Dedifferentiated amniotic fluid mesenchymal stem cell (primary cell): ENCODE results near the gene PAQR8.

Experiments used
- DNase-seq: peaks from one replicate; pipeline ENCODE4 v3.0.0-alpha.2; 2016; ENCODE audit errors: extremely low spot score

The PAQR8 gene, protein sequence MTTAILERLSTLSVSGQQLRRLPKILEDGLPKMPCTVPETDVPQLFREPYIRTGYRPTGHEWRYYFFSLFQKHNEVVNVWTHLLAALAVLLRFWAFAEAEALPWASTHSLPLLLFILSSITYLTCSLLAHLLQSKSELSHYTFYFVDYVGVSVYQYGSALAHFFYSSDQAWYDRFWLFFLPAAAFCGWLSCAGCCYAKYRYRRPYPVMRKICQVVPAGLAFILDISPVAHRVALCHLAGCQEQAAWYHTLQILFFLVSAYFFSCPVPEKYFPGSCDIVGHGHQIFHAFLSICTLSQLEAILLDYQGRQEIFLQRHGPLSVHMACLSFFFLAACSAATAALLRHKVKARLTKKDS

GRCh38 chr6:52361945-52362442 is at the start of gene PAQR8:
PAQR8 (plus strand) TSS chr6:52362151; CDS start chr6:52403214, 41,063 bp downstream.
- no peak for DNase-seq

DNA sequence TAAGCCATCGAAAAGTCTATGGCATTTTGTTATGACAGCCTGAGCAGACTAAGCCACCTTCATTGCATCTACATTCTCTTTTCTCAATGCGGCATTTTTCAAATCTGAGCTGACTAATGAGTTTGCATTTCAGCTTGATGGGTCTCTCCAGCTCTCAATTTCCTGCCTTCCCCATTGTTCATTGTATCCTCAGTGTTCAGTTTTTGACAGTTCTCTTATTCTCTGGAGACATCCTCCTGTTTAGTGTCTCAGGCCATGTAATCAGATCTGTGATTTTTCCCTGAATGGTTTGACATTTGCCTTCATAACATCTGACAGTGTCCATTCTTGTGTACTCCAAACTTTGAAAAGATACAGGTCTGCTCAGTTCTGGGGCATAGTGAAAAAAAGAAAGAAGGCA is 49.5 kb upstream of the PAQR8 start:
- DNase-seq: no peak

DNA sequence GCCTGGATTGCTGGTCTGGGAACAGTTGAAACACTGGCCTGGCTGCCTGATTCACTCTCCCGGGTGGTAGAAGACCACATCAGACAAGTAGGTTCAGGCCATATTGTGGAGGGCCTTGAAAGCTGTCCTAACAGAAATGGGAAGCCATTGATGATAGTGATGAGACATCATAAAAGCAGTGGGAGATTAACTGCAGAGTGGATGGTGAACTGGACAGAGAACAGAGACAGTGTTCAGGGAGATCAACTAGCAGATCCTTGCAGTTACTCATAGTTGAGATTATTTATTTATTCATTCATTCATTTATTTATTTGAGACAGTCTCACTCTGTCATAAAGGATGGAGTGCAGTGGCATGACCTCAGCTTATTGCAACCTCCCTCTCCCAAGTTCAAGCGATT is 47.2 kb upstream of the PAQR8 start:
- DNase-seq: no peak

DNA sequence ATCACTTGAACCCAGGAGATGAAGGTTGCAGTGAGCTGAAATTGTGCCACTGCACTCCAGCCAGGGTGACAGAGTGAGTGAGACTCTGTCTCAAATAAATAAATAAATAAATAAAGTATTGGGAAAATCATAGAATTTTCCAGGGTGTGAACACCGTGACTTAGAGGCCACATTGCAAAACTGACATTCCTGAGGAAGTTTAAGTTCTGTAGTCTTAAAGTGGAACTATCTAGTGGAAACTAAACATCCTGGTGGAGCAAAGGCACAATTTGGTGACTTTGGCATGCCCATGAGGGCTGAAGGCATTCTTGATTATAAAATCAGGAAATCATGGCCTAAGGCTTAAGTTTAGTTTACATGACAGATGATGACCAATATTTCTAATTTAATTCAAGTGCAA is 44.7 kb upstream of the PAQR8 start:
- DNase-seq: no peak

DNA sequence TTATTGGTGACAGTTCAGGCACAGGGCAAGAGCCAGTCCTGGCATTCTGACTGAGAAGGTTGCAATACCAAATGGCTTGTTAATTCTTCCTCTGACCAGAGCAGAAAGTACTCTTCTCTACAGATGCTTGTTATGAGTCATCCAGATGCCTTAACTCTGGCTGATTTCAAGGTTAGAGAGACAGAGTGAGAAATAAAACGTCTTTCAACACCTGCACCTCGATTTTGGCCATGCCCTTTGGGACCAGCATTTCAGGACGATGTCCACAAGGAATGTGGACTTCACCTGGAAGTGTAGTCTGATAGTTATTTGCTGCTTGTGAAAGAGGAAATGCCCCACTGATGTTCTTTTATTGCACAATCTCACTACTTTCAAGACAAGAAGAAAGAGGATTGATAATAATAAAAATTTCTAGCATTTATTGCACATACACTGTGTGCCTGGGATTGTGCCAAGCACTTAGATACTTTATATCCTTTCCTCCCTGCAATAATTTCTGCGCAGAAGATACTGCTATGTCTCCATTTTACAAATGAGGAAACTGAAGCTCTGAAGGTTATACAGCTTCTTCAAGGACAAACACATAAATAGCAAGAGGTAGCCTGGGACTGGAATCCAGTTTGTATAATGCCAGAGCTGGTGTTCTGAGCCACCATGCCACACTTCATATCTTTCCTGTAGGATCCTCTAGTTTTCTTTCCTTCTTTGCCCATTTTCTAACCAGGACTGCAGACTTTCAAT is 43.9 kb upstream of the PAQR8 start:
- peak; percentile 40 for DNase-seq

- no peak for DNase-seq
These were observed 37.8 kb upstream of the PAQR8 start for GRCh38 chr6:52324189-52324588.

DNA sequence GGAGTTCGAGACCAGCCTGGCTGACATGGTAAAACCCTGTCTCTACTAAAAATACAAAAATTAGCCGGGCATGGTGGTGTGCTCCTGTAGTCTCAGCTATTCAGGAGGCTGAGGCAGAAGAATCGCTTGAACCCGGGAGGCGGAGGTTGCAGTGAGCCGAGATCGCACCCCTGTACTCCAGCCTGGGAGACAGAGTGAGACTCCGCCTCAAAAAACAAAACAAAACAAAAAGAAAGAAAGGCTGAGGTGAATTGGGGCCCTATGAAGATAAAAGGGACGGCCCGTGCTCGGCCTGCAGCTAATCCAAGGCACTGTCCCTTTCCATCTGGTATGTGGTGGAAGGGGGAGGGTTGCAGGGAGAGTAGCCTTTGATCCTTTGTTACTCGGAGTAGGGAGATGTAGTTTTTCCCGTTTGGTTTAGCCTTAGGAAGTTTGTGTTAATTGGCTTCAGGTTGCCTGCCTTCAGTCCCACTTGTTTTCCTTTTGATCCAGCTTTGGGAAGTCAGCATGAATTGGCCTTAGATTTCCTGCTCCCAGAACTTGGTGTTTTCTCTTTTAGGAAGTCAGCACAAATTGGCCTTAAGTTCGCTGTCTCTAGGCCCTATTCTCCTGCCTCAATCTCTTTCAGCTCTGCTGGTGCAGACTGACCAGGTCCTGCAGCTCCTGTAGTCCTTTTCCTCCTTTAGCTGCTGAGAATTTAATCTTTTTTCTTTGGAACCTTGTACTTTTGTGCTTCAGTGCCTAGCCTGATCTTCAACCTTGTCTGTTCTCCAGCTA is 36.1 kb upstream of the PAQR8 start:
- no peak for DNase-seq

- no peak for DNase-seq
These were observed 35.2 kb upstream of the PAQR8 start for GRCh38 chr6:52326540-52327364.

DNA sequence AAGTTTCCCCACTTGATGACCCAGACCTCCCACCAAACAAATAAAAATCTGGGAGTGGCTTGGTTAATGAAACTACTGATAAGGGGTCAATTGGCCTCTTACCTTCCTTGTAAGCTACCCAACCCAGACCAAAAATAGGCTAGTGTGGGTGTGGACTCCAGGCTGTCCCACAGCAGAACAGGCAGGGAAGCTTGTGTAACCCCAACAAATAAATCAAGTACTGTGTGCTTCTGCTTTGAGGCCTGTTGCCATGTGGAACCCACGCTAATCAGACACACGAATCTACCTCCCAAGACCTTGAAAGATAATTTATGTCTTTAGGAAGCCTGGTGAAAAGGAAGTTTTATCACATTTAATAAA is 33.7 kb upstream of the PAQR8 start:
- DNase-seq: no peak

DNA sequence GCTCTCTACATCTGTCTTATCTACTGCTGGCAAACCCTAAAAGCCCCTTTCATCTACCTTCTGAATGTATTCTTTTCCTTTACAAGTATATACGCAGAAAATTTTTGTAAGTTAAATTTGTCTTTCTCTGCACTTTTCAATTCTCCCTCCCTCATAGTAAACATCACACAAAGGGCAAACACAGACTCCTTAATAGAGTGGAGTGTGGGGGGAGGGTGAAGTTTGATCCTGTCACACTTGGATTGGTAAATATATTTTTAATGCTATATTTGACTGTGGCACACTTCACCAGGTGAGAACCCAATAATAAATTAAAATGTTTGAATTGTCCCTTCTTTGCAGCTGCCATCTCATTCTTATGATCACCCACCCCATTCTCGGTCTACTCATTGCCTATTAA is 33.2 kb upstream of the PAQR8 start:
- no peak for DNase-seq

GRCh38 chr6:52330470-52330869 is 31.5 kb upstream of the PAQR8 start:
- DNase-seq: no peak

DNA sequence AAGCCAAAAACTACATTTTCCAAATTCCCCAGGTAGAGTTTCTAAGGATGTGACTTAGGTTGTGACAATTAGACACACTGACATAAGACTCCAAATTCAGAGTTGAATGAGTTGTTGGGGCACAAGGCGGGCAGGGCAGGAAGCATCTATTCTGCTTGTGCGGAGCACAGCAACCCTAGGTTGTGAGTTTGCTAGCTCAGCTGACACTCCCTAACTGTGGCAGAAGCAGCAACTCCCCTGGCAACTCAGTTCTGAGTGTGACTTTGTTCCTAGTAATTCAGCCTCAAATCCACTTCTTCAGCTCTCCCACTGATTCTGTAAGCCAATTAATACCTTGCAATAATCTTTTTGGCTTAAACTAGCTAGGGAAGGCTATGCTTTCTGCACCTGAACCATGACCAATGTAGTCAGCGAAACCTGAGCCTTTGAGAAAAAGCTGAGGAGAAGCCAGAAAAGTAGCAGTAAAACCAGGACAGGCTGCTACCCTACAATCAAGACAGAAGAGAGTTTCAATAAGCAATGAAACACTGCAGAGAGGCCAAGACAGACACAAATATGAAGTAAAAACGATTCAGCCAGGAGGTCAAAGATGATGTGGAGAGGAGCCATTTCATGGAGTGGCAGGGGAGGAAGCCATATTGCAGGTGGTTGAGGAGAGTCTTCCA is 30.0 kb upstream of the PAQR8 start:
- no peak for DNase-seq

DNA sequence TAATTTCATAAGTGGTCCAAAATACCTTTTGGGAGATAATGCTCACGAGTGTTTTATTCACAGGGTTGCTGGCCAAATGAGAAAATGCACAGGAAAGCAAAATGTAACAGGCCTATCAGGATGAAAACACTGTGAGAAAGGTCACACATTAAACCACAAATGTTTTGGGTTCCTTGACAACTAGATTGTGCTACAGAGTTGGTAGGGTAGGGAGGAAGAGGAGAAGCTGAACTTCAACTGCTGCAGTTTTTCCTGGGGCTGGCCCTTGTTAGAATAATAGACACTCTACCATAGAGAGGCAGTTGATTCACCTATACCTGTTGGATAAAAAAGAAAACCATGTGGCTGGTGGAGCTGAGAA is 28.1 kb upstream of the PAQR8 start:
- DNase-seq: no peak

DNA sequence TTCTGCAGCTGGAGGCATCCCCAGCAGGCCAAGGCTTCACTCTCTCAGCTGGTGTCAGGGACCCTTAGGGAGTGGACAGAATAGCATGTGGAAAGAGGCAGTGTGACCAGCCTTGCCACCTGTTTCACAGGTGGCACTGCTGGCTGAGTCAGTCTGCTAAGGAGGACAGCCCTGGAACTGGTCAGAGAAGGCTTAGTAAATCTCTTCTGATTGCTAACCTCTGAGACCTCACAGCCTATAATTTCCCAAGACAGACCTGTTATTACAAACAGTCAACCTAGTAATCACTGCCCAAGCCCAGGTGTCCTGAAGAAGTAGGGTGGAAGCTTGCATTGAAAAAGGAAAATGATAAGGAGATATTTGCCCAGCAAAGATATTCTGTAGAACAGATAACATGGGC is 26.4 kb upstream of the PAQR8 start:
- no peak for DNase-seq

- no peak for DNase-seq
These were observed 24.9 kb upstream of the PAQR8 start for GRCh38 chr6:52336919-52337561.

- DNase-seq: no peak
These were observed 24.2 kb upstream of the PAQR8 start for GRCh38 chr6:52337633-52338290.

DNA sequence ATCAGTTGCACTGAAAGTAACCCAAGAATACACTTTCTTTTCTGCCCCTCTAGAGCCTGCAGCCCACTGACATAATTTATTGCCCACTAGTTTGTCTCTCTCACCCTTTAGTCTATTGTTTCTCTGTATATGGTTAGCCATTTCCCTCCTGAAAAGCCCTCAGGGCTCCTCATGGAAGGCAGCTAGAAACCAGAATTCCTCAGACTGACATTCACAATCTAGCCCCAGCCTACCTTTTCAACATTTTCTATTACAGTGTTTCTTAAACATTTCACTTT is 21.4 kb upstream of the PAQR8 start:
- no peak for DNase-seq

- no peak for DNase-seq
These were observed 20.2 kb upstream of the PAQR8 start for GRCh38 chr6:52341561-52342260.

GRCh38 chr6:52345311-52345710 is 16.6 kb upstream of the PAQR8 start:
- no peak for DNase-seq

- DNase-seq: no peak
These were observed 15.4 kb upstream of the PAQR8 start for GRCh38 chr6:52346503-52346902.
